ENCODE results near the gene FOXJ3. TPM values are rescaled to one million over a fixed set of nuclear protein-coding genes. Genes with fewer than 3 reads are reported as not detected.

FOXJ3 gene
- polyA plus RNA-seq, 1 of the 3 experiments (the other 2 are of a cell fraction): 16.0 TPM

DNA sequence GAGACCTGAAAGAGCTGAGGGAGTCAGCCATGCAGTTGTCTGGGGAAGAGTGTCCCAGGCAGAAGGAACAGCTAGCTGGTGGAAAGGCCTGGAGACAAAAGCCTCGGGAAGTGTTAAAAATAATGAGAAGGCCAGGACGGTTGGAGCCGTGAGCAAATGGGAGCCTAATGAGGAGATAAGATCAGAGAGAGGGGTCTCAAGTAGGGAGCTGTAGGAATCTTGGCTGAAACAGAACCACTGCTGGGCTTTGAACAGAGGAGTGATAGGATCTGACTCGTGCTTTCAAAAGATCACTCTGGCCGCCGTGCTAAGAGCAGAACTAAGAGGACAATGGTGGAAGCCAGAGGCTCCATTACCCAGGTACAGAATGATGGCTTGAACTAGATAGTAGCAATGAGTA, 1.9 kb upstream of the FOXJ3 start (continued):
- TF ChIP-seq, protein P1, sequence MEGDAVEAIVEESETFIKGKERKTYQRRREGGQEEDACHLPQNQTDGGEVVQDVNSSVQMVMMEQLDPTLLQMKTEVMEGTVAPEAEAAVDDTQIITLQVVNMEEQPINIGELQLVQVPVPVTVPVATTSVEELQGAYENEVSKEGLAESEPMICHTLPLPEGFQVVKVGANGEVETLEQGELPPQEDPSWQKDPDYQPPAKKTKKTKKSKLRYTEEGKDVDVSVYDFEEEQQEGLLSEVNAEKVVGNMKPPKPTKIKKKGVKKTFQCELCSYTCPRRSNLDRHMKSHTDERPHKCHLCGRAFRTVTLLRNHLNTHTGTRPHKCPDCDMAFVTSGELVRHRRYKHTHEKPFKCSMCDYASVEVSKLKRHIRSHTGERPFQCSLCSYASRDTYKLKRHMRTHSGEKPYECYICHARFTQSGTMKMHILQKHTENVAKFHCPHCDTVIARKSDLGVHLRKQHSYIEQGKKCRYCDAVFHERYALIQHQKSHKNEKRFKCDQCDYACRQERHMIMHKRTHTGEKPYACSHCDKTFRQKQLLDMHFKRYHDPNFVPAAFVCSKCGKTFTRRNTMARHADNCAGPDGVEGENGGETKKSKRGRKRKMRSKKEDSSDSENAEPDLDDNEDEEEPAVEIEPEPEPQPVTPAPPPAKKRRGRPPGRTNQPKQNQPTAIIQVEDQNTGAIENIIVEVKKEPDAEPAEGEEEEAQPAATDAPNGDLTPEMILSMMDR (IDR thresholded peaks at IDR 0.05): no peak
- TF ChIP-seq, protein P2, sequence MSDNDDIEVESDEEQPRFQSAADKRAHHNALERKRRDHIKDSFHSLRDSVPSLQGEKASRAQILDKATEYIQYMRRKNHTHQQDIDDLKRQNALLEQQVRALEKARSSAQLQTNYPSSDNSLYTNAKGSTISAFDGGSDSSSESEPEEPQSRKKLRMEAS (IDR thresholded peaks at IDR 0.05; ENCODE audit: low read depth): no peak
- TF ChIP-seq, protein P3, sequence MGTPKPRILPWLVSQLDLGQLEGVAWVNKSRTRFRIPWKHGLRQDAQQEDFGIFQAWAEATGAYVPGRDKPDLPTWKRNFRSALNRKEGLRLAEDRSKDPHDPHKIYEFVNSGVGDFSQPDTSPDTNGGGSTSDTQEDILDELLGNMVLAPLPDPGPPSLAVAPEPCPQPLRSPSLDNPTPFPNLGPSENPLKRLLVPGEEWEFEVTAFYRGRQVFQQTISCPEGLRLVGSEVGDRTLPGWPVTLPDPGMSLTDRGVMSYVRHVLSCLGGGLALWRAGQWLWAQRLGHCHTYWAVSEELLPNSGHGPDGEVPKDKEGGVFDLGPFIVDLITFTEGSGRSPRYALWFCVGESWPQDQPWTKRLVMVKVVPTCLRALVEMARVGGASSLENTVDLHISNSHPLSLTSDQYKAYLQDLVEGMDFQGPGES (IDR thresholded peaks at IDR 0.05; ENCODE audit: low read depth, low read length): no peak

DNA sequence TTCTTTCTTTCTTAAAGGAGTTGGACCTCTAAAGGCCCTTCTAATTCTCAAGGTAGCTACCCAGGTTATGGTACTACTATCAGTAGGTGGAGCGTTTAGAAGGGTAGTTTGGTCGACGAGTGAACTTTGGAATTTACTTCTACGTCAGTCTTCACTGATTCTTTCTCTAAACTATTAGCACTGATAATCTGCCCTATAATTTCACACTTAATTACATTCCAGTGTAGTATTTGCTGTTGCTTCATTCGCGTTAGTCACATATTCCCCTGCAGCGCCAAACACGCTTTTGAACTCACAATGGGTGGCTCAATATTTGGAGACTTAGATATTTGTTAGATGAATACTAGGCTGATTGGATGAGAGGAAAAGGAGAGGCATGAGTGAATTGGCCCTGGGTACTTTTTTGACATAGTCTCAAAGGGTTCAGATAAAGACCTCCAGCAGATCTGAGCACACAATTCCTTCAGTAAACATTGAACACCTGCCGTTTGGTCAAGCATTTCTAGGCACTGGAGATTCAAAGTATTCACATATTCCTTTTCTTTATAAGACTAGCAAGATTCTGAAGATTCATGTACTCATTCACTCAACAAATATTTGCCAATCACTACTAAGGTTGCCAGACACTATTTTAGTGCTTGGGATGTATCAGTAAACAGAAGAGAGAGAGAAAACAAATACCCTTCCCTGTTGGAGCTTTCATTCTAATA, 929 bp upstream of the FOXJ3 start:
- Histone ChIP-seq H3K79me2 (ENCODE audit: insufficient read depth) (peaks cover 44% of the 10 kb centered on the region), H2AFZ (ENCODE audit: low read depth) (peak overlapping the region; percentile 82), H3K27ac (ENCODE audit: low read depth in 2 of 2, low read length in 1 of 2) (peak overlapping the region; percentile 75 to 92; a peak in 3 of 4 replicates), H3K36me3 (replicated peaks in 1 of 2; ENCODE audit: control insufficient read depth in 1 of 2, insufficient read depth in 2 of 2, low read length in 1 of 2) (no peaks in the 10 kb centered on the region), H3K4me3 (ENCODE audit: low read depth in 2 of 2, low read length in 1 of 2) (peak overlapping the region; percentile 81 to 97), H3K4me2 (peak overlapping the region; percentile 85), H3K27me3 (ENCODE audit: insufficient read depth) (no peaks in the 10 kb centered on the region), H3K9me3 (no peaks in the 10 kb centered on the region), H3F3A (replicated peaks; ENCODE audit: insufficient read depth) (no peaks in the 10 kb centered on the region), H3K4me1 (ENCODE audit: control insufficient read depth in 1 of 2, insufficient read depth in 2 of 2, low read depth in 1 of 2, low read length in 1 of 2) (peaks cover 6 to 13% of the 10 kb centered on the region in 2 experiments; a peak in 3 of 4 replicates), H3K9me2 (no peaks in the 10 kb centered on the region), H3K9ac (peak overlapping the region; percentile 88), H4K20me1 (ENCODE audit: insufficient read depth) (peaks cover 32% of the 10 kb centered on the region)
- POLR2A ChIA-PET: no interaction called here
- CTCF ChIA-PET: interaction anchor here (0.8 to 1.6 kb wide), 2 partner anchors 17 to 163 kb away, joined by 3 to 4 read pairs; no protein-coding TSS in a partner anchor
- 34% methylated on average over 9 of the region's 9 CpGs for whole genome bisulfite sequencing (ENCODE audit: low lambda C conversion rate)
- DNase-seq: no peak
- TF ChIP-seq, protein P3 (IDR thresholded peaks at IDR 0.05; ENCODE audit: low read depth, low read length): no peak
- TF ChIP-seq NRF1 (IDR thresholded peaks at IDR 0.05; ENCODE audit: low read depth, low read length): no peak
- no peak for TF ChIP-seq TCF12 (IDR thresholded peaks at IDR 0.05)
- TF ChIP-seq SIN3A (IDR thresholded peaks at IDR 0.05; ENCODE audit: borderline replicate concordance, low read depth, low read length): no peak
- no peak for TF ChIP-seq FOSL2 (IDR thresholded peaks at IDR 0.05; ENCODE audit: borderline replicate concordance, low read depth)
- TF ChIP-seq FOXJ3 (CRISPR knock-in tag; IDR thresholded peaks at IDR 0.05): no peak
- no peak for TF ChIP-seq GABPA (IDR thresholded peaks at IDR 0.05; ENCODE audit: low read depth)
- no peak for TF ChIP-seq FOXM1 (IDR thresholded peaks at IDR 0.05; ENCODE audit: low read depth)
- TF ChIP-seq SMC3 (IDR thresholded peaks at IDR 0.05; ENCODE audit: low read depth, low read length): no peak
- no peak for TF ChIP-seq ELF1 (IDR thresholded peaks at IDR 0.05)
- TF ChIP-seq, protein P1 (IDR thresholded peaks at IDR 0.05): no peak
- TF ChIP-seq, protein P4, sequence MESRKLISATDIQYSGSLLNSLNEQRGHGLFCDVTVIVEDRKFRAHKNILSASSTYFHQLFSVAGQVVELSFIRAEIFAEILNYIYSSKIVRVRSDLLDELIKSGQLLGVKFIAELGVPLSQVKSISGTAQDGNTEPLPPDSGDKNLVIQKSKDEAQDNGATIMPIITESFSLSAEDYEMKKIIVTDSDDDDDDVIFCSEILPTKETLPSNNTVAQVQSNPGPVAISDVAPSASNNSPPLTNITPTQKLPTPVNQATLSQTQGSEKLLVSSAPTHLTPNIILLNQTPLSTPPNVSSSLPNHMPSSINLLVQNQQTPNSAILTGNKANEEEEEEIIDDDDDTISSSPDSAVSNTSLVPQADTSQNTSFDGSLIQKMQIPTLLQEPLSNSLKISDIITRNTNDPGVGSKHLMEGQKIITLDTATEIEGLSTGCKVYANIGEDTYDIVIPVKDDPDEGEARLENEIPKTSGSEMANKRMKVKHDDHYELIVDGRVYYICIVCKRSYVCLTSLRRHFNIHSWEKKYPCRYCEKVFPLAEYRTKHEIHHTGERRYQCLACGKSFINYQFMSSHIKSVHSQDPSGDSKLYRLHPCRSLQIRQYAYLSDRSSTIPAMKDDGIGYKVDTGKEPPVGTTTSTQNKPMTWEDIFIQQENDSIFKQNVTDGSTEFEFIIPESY (IDR thresholded peaks at IDR 0.05; ENCODE audit: borderline replicate concordance, low read depth): no peak
- TF ChIP-seq, protein P5, sequence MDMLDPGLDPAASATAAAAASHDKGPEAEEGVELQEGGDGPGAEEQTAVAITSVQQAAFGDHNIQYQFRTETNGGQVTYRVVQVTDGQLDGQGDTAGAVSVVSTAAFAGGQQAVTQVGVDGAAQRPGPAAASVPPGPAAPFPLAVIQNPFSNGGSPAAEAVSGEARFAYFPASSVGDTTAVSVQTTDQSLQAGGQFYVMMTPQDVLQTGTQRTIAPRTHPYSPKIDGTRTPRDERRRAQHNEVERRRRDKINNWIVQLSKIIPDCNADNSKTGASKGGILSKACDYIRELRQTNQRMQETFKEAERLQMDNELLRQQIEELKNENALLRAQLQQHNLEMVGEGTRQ (IDR thresholded peaks at IDR 0.05; ENCODE audit: borderline replicate concordance, low read depth, low read length): no peak
- TF ChIP-seq RFX5 (IDR thresholded peaks at IDR 0.05; ENCODE audit: low read length): no peak
